GM06990 (cell line): Measurements from ENCODE around the gene SLK.

Experiments
- DNase-seq: peaks from one replicate; pipeline ENCODE4 v3.0.0-alpha.2; 2011; ENCODE audit not compliant: insufficient read length; ENCODE audit errors: extremely low read depth
- H3K27me3 ChIP-seq: replicated peaks from 2 replicates; pipeline ENCODE4 v1.6.0; 2011; ENCODE audit warnings: low read length; ENCODE audit not compliant: control insufficient read depth, insufficient read depth
- H3K36me3 ChIP-seq: 2 replicates; pipeline ENCODE4 v1.5.1; 2011; ENCODE audit warnings: low read length; ENCODE audit not compliant: control insufficient read depth, insufficient read depth
- H3K4me3 ChIP-seq: replicated peaks from 2 replicates; pipeline ENCODE4 v1.5.1; 2011; ENCODE audit warnings: low read depth, mild to moderate bottlenecking, control low read depth, low read length
- TF ChIP-seq, protein P1 (sequence below): IDR thresholded peaks from 2 replicates; pipeline ENCODE4 v1.5.1; 2011; ENCODE audit warnings: low read length, control low read depth, mild to moderate bottlenecking, inconsistent platforms; ENCODE audit not compliant: insufficient read depth, poor library complexity, severe bottlenecking

SLK gene

DNA sequence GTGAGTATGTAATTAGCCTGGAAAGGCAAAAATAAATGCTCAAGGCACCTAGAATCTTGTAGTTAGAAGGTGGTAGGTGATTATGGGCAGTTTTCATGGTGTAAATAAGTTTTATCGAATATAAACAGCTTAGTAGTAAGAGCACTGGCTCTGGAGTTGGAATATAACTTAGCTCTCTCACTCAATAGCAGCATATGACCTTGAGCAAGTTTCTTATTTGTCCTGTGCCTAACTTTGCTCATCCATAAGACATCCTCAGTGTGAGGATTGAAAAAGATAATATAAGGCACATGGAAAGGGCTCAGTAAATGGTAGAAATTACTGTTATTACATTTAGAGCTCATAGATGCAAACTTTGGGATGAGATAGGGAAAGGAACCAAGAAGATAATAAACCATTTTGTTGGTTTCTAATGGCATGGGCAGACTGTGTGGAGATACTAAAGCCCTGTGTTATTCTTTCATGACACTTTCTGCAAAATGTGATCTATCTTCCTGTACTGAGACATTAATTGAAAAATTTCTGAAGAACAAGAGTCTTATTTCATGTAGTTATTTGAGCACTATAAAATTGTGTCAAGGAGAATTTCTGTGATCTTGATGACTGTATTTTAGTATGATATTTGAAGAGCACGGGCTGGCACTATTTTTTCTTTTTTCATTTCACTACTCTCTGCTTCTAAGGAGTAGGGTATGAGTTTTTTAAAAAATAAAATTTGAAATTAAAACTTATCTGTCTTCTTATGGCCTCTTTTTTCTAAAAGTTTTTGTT is 3.1 kb downstream of the SLK start:
- no peaks in the 10 kb centered on the region for H3K36me3 ChIP-seq
- no peaks in the 10 kb centered on the region for H3K27me3 ChIP-seq
- DNase-seq = no peak
- TF ChIP-seq, protein P1, sequence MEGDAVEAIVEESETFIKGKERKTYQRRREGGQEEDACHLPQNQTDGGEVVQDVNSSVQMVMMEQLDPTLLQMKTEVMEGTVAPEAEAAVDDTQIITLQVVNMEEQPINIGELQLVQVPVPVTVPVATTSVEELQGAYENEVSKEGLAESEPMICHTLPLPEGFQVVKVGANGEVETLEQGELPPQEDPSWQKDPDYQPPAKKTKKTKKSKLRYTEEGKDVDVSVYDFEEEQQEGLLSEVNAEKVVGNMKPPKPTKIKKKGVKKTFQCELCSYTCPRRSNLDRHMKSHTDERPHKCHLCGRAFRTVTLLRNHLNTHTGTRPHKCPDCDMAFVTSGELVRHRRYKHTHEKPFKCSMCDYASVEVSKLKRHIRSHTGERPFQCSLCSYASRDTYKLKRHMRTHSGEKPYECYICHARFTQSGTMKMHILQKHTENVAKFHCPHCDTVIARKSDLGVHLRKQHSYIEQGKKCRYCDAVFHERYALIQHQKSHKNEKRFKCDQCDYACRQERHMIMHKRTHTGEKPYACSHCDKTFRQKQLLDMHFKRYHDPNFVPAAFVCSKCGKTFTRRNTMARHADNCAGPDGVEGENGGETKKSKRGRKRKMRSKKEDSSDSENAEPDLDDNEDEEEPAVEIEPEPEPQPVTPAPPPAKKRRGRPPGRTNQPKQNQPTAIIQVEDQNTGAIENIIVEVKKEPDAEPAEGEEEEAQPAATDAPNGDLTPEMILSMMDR = no peak
- no peak overlapping the region; the same call in none of the 2 replicates for H3K4me3 ChIP-seq

DNA sequence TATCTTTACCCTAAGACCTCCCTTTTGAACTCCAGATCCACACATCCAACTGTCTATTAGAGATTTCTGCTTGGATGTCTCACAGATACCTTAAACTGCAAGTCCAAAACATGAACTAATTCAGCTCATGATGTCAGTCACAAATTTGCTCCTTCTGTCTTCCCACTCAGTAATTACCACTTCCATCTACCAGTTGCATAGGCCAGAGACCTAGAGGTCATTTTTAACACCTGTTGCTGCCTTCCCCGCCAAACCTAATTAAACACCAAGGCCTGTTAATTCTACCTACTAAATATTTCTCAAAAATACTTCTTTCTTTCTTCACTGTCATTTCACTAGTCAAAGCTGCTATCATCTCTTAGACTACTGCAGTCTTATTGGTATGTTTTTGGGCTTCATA is 8.2 kb downstream of the SLK start:
- no peak overlapping the region for H3K4me3 ChIP-seq
- H3K27me3 ChIP-seq = no peaks in the 10 kb centered on the region
- no peak for DNase-seq
- TF ChIP-seq, protein P1 = no peak
- no peaks in the 10 kb centered on the region for H3K36me3 ChIP-seq

DNA sequence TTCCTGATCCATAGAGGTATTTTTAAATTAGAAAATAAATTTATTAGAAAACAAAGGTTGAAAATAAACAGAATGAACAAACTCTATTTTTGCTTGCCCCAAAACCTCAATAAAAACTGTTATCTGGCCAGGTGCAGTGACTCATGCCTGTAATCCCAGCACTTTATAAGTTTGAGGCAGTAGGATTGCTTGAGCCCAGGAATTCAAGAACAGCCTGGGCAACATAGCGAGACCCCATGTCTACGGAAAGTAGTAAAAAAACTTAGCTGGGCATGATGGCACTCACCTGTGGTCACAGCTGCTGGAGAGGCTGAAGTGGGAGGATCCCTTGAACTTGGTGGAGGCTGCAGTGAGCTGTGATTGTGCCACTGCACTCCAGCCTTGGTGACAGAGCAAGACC is 10.3 kb downstream of the SLK start:
- Histone ChIP-seq H3K4me3 (no peak overlapping the region), H3K36me3 (no peaks in the 10 kb centered on the region), H3K27me3 (no peaks in the 10 kb centered on the region)
- TF ChIP-seq, protein P1 = no peak
- no peak for DNase-seq

DNA sequence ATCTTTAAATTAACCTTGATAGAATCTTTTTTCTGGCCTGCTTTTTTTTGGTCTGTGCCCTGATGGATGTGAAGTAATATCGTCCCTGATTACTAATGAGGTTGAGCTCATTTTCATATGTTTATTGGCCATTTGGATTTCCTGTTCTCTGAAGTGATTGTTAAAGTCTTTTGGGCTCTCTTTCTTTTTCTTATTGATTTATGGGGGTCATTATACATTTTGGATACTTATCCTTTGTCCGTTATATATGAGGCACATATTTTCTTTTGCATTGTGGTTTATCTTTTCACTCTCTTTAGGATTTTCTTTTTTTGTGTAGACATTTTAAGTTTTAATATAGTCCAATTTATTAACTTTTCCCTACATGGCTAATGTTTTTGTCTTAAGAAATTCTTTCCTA is 12.6 kb downstream of the SLK start:
- no peak for DNase-seq
- TF ChIP-seq, protein P1 = no peak
- no peak overlapping the region for H3K4me3 ChIP-seq
- no peaks in the 10 kb centered on the region for H3K27me3 ChIP-seq
- no peaks in the 10 kb centered on the region for H3K36me3 ChIP-seq

DNA sequence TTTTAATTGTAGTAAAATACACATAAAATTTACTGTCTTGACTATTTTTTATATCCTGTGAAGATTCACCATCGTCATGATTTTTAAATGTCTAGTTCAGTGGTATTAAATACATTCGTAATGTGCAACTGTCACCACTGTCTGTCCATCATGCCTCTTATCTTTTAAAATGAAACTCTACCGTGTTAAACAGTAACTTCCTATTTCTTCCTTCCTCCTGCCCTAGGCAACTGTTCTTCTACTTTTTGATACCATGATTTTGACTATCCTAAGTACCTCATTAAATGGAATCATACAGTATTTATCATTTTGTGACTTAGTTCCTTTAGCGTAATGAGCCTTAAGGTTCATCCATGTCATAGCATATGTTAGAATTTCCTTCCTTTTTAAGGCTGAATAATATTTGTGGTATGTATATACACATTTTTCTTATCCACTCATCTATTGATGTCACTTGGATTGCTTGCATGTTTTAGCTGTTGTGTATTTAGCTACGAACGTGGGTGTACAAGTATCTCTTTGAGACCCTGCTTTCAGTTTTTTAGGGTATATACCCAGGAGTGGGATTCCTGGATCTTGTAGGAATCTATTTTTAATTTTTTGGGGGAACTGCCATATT is 13.5 kb downstream of the SLK start:
- Histone ChIP-seq H3K27me3 (no peaks in the 10 kb centered on the region), H3K4me3 (no peak overlapping the region), H3K36me3 (no peaks in the 10 kb centered on the region)
- no peak for DNase-seq
- TF ChIP-seq, protein P1 = no peak
